Chondrocyte (in vitro differentiated cells): Measurements from ENCODE around the gene NOL3. TPM values are rescaled to one million over a fixed set of nuclear protein-coding genes. Genes with fewer than 3 reads are reported as not detected.

Experiments used
- DNase-seq: peaks from one replicate; pipeline ENCODE4 v3.0.0; 2021; ENCODE audit warnings: mixed read lengths, low spot score
- H3K27ac Mint-ChIP-seq: one replicate; pipeline ENCODE4 v1.8.0; 2021; ENCODE audit warnings: mild to moderate bottlenecking, moderate library complexity, mixed read lengths; ENCODE audit not compliant: unreplicated experiment
- H3K27me3 Mint-ChIP-seq: 2 replicates; pipeline ENCODE4 v1.8.0; 2021; ENCODE audit warnings: low read depth, mixed read lengths
- H3K36me3 Mint-ChIP-seq: 2 replicates; pipeline ENCODE4 v1.8.0; 2021; ENCODE audit warnings: low read depth, mixed read lengths
- H3K4me1 Mint-ChIP-seq: 2 replicates; pipeline ENCODE4 v1.8.0; 2021; ENCODE audit warnings: low read depth, mild to moderate bottlenecking, mixed read lengths
- H3K4me3 Mint-ChIP-seq: one replicate; pipeline ENCODE4 v1.8.0; 2021; ENCODE audit warnings: mild to moderate bottlenecking, moderate library complexity, mixed read lengths; ENCODE audit not compliant: unreplicated experiment
- H3K9me3 Mint-ChIP-seq: 2 replicates; pipeline ENCODE4 v1.8.0; 2021; ENCODE audit warnings: low read depth, mixed read lengths
- CTCF ChIP-seq: fragments of 200-600 bp; sonication (generic); IDR thresholded peaks from 2 replicates; pipeline ENCODE4 v1.5.0; 2021; ENCODE audit warnings: antibody characterized with exemption, mild to moderate bottlenecking, moderate library complexity
- total RNA-seq: library from RNA; stranded (reverse); gene quantifications from 3 replicates; pipeline ENCODE4 v1.2.1, GENCODE V29; 2021

NOL3 gene
- total RNA-seq, 1 donor from 2014 or later = 31.2 TPM

GRCh38 chr16:67204076-67204475, 33.7 kb downstream of the NOL3 start:
- DNase-seq = no peak
- Mint-ChIP-seq H3K36me3 (no peaks in the 10 kb centered on the region), H3K4me1 (peaks cover 13% of the 10 kb centered on the region), H3K27ac (no peak overlapping the region), H3K27me3 (no peaks in the 10 kb centered on the region), H3K4me3 (no peak overlapping the region), H3K9me3 (no peaks in the 10 kb centered on the region)
- no peak for TF ChIP-seq CTCF

- Mint-ChIP-seq H3K27ac (no peak overlapping the region), H3K27me3 (no peaks in the 10 kb centered on the region), H3K9me3 (no peaks in the 10 kb centered on the region), H3K36me3 (peaks cover 2% of the 10 kb centered on the region), H3K4me1 (peaks cover 13% of the 10 kb centered on the region), H3K4me3 (no peak overlapping the region)
- no peak for DNase-seq
- TF ChIP-seq CTCF = no peak
These were observed 35.9 kb downstream of the NOL3 start for GRCh38 chr16:67206129-67206837.

DNA sequence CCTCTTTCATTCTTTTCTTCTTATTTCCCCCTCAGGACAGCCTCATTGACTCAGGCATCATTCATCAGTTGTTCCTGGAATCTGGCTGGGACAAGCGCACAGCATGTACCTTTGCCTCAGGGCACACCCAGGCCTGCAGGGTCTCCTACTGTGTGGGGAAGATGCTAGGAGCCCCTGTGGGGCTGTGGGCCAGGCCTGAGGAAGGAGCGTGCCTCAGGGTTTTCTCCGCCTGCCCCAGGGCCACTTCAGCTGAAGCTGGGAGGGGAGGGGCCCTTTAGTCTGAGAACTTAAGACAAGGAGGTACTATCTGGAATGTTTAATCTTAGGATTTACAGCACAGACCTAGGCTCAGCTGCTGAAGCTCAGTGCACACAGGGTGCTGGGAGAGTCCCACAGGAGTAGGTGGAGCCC, 36.5 kb downstream of the NOL3 start:
- no peak overlapping the region for H3K4me3 Mint-ChIP-seq
- no peaks in the 10 kb centered on the region for H3K27me3 Mint-ChIP-seq
- TF ChIP-seq CTCF = no peak
- H3K36me3 Mint-ChIP-seq = peaks cover 2% of the 10 kb centered on the region
- no peaks in the 10 kb centered on the region for H3K9me3 Mint-ChIP-seq
- peaks cover 13% of the 10 kb centered on the region for H3K4me1 Mint-ChIP-seq
- no peak overlapping the region for H3K27ac Mint-ChIP-seq
- DNase-seq = no peak

- no peaks in the 10 kb centered on the region for H3K27me3 Mint-ChIP-seq
- no peak for DNase-seq
- H3K9me3 Mint-ChIP-seq = no peaks in the 10 kb centered on the region
- no peak overlapping the region for H3K27ac Mint-ChIP-seq
- H3K4me1 Mint-ChIP-seq = peaks cover 13% of the 10 kb centered on the region
- no peak overlapping the region for H3K4me3 Mint-ChIP-seq
- no peak for TF ChIP-seq CTCF
- peaks cover 2% of the 10 kb centered on the region for H3K36me3 Mint-ChIP-seq
These were observed 37.1 kb downstream of the NOL3 start for GRCh38 chr16:67207249-67208091.

- Mint-ChIP-seq H3K27me3 (no peaks in the 10 kb centered on the region), H3K4me3 (no peak overlapping the region), H3K4me1 (peaks cover 13% of the 10 kb centered on the region), H3K27ac (no peak overlapping the region), H3K9me3 (no peaks in the 10 kb centered on the region), H3K36me3 (peaks cover 2% of the 10 kb centered on the region)
- no peak for TF ChIP-seq CTCF
- DNase-seq = no peak
These were observed 38.0 kb downstream of the NOL3 start for GRCh38 chr16:67208154-67208896.
